ENCODE results near the gene IKZF2.

The IKZF2 gene

GRCh38 chr2:213171147-213171546, 19.7 kb upstream of the IKZF2 start:
- no peaks in the 10 kb centered on the region for H3K9me3 Mint-ChIP-seq
- no peak for TF ChIP-seq CTCF (IDR thresholded peaks at IDR 0.05; ENCODE audit: unreplicated experiment in 3 of 3)
- no peaks in the 10 kb centered on the region for H3K36me3 Mint-ChIP-seq (ENCODE audit: low read depth)
- H3K4me1 Mint-ChIP-seq, result no peaks in the 10 kb centered on the region
- no peak overlapping the region for H3K27ac Mint-ChIP-seq
- no peak overlapping the region for H3K4me3 Mint-ChIP-seq
- H3K27me3 Mint-ChIP-seq (ENCODE audit: low read depth), result no peaks in the 10 kb centered on the region

GRCh38 chr2:213167271-213167930, 16.0 kb upstream of the IKZF2 start:
- no peaks in the 10 kb centered on the region for H3K4me1 Mint-ChIP-seq
- TF ChIP-seq CTCF (IDR thresholded peaks at IDR 0.05; ENCODE audit: unreplicated experiment in 3 of 3), result no peak
- H3K27ac Mint-ChIP-seq, result no peak overlapping the region
- H3K4me3 Mint-ChIP-seq, result no peak overlapping the region
- H3K9me3 Mint-ChIP-seq, result no peaks in the 10 kb centered on the region
- no peaks in the 10 kb centered on the region for H3K36me3 Mint-ChIP-seq (ENCODE audit: low read depth)
- H3K27me3 Mint-ChIP-seq (ENCODE audit: low read depth), result no peaks in the 10 kb centered on the region

- Mint-ChIP-seq H3K4me3 (no peak overlapping the region), H3K36me3 (ENCODE audit: low read depth) (no peaks in the 10 kb centered on the region), H3K4me1 (no peaks in the 10 kb centered on the region), H3K27me3 (ENCODE audit: low read depth) (no peaks in the 10 kb centered on the region), H3K9me3 (no peaks in the 10 kb centered on the region), H3K27ac (no peak overlapping the region)
- TF ChIP-seq CTCF (IDR thresholded peaks at IDR 0.05; ENCODE audit: unreplicated experiment in 3 of 3), result no peak
Measured at GRCh38 chr2:213166109-213166508, 14.7 kb upstream of the IKZF2 start.

GRCh38 chr2:213164263-213164662, 12.9 kb upstream of the IKZF2 start:
- no peaks in the 10 kb centered on the region for H3K27me3 Mint-ChIP-seq (ENCODE audit: low read depth)
- no peak for TF ChIP-seq CTCF (IDR thresholded peaks at IDR 0.05; ENCODE audit: unreplicated experiment in 3 of 3)
- H3K36me3 Mint-ChIP-seq (ENCODE audit: low read depth), result no peaks in the 10 kb centered on the region
- H3K9me3 Mint-ChIP-seq, result no peaks in the 10 kb centered on the region
- H3K4me3 Mint-ChIP-seq, result no peak overlapping the region
- no peak overlapping the region for H3K27ac Mint-ChIP-seq
- H3K4me1 Mint-ChIP-seq, result no peaks in the 10 kb centered on the region

GRCh38 chr2:213162516-213163118, 11.2 kb upstream of the IKZF2 start:
- Mint-ChIP-seq H3K4me1 (no peaks in the 10 kb centered on the region), H3K27ac (no peak overlapping the region), H3K4me3 (no peak overlapping the region), H3K27me3 (ENCODE audit: low read depth) (no peaks in the 10 kb centered on the region), H3K9me3 (no peaks in the 10 kb centered on the region), H3K36me3 (ENCODE audit: low read depth) (no peaks in the 10 kb centered on the region)
- no peak for TF ChIP-seq CTCF (IDR thresholded peaks at IDR 0.05; ENCODE audit: unreplicated experiment in 3 of 3)

Measured in nephron (organoid).